Sigmoid colon (tissue), 7 donors: ENCODE measurements around the gene NPAS1. TPM values are rescaled to one million over a fixed set of nuclear protein-coding genes. Genes with fewer than 3 reads are reported as not detected.

Source experiments
- DNase-seq: peaks from one replicate; pipeline ENCODE4 v3.0.0-alpha.2; 2019
- H3K27ac ChIP-seq, 4 donors: fragments of 200-600 bp; sonication (generic); one replicate each; pipeline ENCODE4 v1.5.1; 2016 to 2019; ENCODE audit warnings: mild to moderate bottlenecking in 1 of 4
- H3K27me3 ChIP-seq, 3 donors: fragments of 200-600 bp; sonication (generic); one replicate each; pipeline ENCODE4 v1.5.1; 2019; ENCODE audit warnings: mild to moderate bottlenecking in 1 of 3
- H3K36me3 ChIP-seq, 4 donors: fragments of 200-600 bp; sonication (generic); one replicate each; pipeline ENCODE4 v1.5.1; 2016 to 2019
- H3K4me1 ChIP-seq, 4 donors: fragments of 200-600 bp; sonication (generic); one replicate each; pipeline ENCODE4 v1.5.1; 2017 to 2019
- H3K4me3 ChIP-seq, 4 donors: fragments of 200-600 bp; sonication (generic); one replicate each; pipeline ENCODE4 v1.5.1; 2017 to 2019; ENCODE audit warnings: mild to moderate bottlenecking in 2 of 4, moderate library complexity in 1 of 4
- H3K9me3 ChIP-seq, 4 donors: fragments of 200-600 bp in 3 of 4; sonication (generic) in 3 of 4; one replicate each; pipeline versions ENCODE4 v1.5.1 to v1.6.1; 2013 to 2019
- EP300 ChIP-seq, 4 donors: sonication (generic); formaldehyde crosslinking; IDR thresholded peaks; one replicate each; pipeline ENCODE4 v1.6.1; 2017; ENCODE audit warnings: antibody characterized with exemption in 4 of 4
- POLR2A ChIP-seq, 2 donors: fragments of 450-650 bp; IDR thresholded peaks; one replicate each; pipeline ENCODE4 v1.6.1; 2016; ENCODE audit warnings: antibody characterized with exemption in 2 of 2, mild to moderate bottlenecking in 2 of 2, moderate library complexity in 2 of 2
- POLR2AphosphoS5 ChIP-seq, 4 donors: sonication (generic); formaldehyde crosslinking; IDR thresholded peaks; one replicate each; pipeline ENCODE4 v1.6.1; 2017; ENCODE audit warnings: antibody characterized with exemption in 4 of 4
- WGBS, 2 donors: extraction: QIAGEN DNeasy Blood & Tissue Kit; methylation state at CpG; one replicate each; pipeline ENCODE4 v1.1.7; 2013; 5-methylcytosine and 5-hydroxymethylcytosine counted together
- intact Hi-C: fragments of 100-400 bp; cut with DNase I; formaldehyde crosslinking; loops from one replicate; pipeline ENCODE4 v1.15.1; 2023
- polyA plus RNA-seq, 3 donors: library from polyadenylated mRNA; stranded (reverse); fragments of 200-250 nt; gene quantifications; one replicate each; pipeline ENCODE4 v1.2.3, GENCODE V29; 2013
- total RNA-seq, 4 donors: library from RNA; depleted of rRNA; stranded (reverse); fragments of >200 nt; gene quantifications; one replicate each; pipeline ENCODE4 v1.1.0, GENCODE V29; 2016
- TF ChIP-seq, protein P1 (sequence below), 4 experiments: fragments of 450-650 bp in 3 of 4; fragments of 200-600 bp in 1 of 4; IDR thresholded peaks; one replicate each; pipeline ENCODE4 v1.5.1; 2016 to 2019; ENCODE audit warnings: antibody characterized with exemption in 4 of 4, mild to moderate bottlenecking in 3 of 4, moderate library complexity in 2 of 4
- donor health status: healthy with polysubstance abuse.
- donor health status: Bipolar disorder and iron deficiency.
- donor health status: healthy.

The NPAS1 gene
- total and polyA plus RNA-seq, 7 donors, result 0.28 to 1.4 (median 0.85) TPM; not detected in 3

DNA sequence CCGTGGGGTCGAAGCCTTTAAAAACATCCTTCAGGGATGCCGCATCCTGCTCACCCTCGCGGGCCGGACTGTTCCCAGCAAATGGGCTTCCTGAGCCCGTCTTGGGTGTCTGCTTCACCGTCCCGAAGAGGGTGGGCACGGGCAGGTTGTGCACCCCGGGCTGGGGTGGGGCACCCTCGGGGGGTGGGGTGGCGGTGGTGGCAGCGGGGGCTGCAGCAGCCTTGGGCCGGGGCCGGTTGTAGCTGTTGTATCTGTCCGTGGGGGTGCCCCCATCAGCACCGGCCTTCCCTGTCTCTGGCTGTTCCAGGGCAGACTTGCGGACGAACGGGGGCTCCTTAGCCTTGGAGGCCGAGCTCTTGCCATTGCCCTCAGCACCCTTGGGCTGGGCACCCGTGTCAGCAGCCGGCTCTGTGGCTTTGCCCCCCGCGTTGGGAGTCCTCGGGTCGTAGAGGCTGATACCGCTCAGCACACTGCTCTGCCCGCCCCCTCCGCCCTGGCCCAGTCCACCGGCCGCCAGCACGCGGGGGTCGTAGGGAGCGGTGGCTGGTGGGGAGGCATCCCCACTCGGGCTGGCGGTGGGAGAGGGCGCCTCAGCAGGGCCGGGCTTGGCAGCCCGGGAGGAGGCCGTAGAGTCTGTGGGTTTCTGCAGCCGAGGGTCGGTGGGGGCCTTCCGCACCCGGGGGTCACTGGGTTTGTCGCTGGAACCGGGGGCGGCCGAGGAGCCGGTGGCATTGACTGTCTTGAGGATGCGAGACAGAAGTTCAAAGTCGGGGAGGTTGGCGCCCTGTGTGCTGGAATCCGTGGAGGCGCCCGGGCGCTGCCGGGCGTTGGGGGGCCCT lies 47.0 kb downstream of the NPAS1 start:
- TF ChIP-seq, protein P1, sequence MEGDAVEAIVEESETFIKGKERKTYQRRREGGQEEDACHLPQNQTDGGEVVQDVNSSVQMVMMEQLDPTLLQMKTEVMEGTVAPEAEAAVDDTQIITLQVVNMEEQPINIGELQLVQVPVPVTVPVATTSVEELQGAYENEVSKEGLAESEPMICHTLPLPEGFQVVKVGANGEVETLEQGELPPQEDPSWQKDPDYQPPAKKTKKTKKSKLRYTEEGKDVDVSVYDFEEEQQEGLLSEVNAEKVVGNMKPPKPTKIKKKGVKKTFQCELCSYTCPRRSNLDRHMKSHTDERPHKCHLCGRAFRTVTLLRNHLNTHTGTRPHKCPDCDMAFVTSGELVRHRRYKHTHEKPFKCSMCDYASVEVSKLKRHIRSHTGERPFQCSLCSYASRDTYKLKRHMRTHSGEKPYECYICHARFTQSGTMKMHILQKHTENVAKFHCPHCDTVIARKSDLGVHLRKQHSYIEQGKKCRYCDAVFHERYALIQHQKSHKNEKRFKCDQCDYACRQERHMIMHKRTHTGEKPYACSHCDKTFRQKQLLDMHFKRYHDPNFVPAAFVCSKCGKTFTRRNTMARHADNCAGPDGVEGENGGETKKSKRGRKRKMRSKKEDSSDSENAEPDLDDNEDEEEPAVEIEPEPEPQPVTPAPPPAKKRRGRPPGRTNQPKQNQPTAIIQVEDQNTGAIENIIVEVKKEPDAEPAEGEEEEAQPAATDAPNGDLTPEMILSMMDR (IDR thresholded peaks at IDR 0.05), result no peak
- TF ChIP-seq POLR2AphosphoS5 (IDR thresholded peaks at IDR 0.05), result no peak
- no peak for TF ChIP-seq EP300 (IDR thresholded peaks at IDR 0.05)
- no peak for TF ChIP-seq POLR2A (IDR thresholded peaks at IDR 0.05)
- Histone ChIP-seq H3K27ac (no peak overlapping the region), H3K4me3 (no peak overlapping the region), H3K9me3 (no peaks in the 10 kb centered on the region), H3K4me1 (no peaks in the 10 kb centered on the region), H3K27me3 (no peaks in the 10 kb centered on the region), H3K36me3 (peaks cover 13 to 70% (median 40%) of the 10 kb centered on the region in 4 donors)
- no peak for DNase-seq
- 92 to 94% methylated on average over 61 of the region's 61 CpGs for WGBS, 2 donors
- intact Hi-C loops, result no loop called here

DNA sequence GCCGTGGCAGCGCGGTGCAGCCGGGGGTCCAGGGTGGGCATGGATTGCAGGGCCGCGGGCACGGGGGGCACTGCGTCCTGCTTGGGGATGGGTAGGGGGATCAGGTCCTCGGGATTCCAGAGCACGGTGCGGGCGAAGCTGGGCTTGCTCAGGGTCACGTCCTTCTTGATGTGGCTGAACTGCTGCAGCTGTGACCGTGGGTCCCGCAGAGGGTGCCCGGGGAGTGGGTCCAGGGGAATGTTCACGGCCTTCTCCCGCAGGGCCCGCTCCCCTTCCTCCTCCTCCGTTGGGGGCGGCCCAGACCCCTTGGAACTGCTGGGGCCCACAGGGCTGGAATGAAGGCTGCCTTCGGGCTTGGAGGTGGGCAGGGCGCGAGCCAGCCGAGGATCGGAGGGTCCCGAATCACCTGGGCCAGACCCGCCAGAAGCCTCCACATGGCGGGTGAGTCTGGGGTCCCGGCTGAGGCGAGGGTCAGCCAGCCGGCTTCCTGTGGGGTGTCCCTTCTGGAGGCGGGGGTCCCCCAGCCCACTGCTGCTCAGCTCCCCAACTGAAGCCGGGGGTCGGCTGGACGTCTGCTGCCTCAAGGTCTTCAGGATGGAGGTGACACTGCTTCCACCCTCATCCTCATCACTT lies 47.7 kb downstream of the NPAS1 start:
- Histone ChIP-seq H3K4me3 (no peak overlapping the region), H3K36me3 (peaks cover 13 to 77% (median 47%) of the 10 kb centered on the region in 4 donors), H3K9me3 (no peaks in the 10 kb centered on the region), H3K27ac (no peak overlapping the region), H3K4me1 (no peaks in the 10 kb centered on the region), H3K27me3 (no peaks in the 10 kb centered on the region)
- 94 to 96% methylated on average over 36 of the region's 36 CpGs for WGBS, 2 donors
- intact Hi-C loops, result no loop called here
- TF ChIP-seq POLR2AphosphoS5 (IDR thresholded peaks at IDR 0.05), result no peak
- no peak for TF ChIP-seq EP300 (IDR thresholded peaks at IDR 0.05)
- TF ChIP-seq POLR2A (IDR thresholded peaks at IDR 0.05), result no peak
- TF ChIP-seq, protein P1 (IDR thresholded peaks at IDR 0.05), result no peak
- DNase-seq, result no peak

DNA sequence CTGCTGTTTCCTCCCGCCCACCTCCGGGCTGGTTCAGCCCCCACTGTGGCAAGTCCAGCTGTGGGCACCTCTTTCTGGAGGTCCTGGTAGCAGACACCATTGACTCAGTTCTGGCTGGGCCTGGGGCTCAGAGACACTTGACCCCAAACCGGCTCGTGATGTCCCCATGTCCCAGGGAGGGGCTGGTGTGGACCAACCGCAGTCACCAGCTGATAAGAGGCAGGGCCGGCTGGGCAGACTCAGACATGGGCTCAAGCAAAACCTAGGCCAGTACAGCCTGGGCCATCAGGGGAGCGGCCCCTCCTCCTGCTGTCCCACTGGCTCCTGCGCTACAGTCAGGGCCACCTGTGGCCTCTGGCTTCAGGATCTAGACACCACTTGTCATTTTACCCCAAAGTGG lies 48.6 kb downstream of the NPAS1 start:
- H3K4me1 ChIP-seq, result no peaks in the 10 kb centered on the region
- no peak for TF ChIP-seq POLR2AphosphoS5 (IDR thresholded peaks at IDR 0.05)
- TF ChIP-seq, protein P1 (IDR thresholded peaks at IDR 0.05), result no peak
- TF ChIP-seq EP300 (IDR thresholded peaks at IDR 0.05), result no peak
- TF ChIP-seq POLR2A (IDR thresholded peaks at IDR 0.05), result no peak
- 82 to 88% methylated on average over 8 of the region's 8 CpGs for WGBS, 2 donors
- H3K36me3 ChIP-seq, result peaks cover 13 to 86% (median 51%) of the 10 kb centered on the region in 4 donors
- H3K27me3 ChIP-seq, result no peaks in the 10 kb centered on the region
- no peak for DNase-seq
- no peaks in the 10 kb centered on the region for H3K9me3 ChIP-seq
- no peak overlapping the region for H3K27ac ChIP-seq
- intact Hi-C loops, result no loop called here
- H3K4me3 ChIP-seq, result no peak overlapping the region

DNA sequence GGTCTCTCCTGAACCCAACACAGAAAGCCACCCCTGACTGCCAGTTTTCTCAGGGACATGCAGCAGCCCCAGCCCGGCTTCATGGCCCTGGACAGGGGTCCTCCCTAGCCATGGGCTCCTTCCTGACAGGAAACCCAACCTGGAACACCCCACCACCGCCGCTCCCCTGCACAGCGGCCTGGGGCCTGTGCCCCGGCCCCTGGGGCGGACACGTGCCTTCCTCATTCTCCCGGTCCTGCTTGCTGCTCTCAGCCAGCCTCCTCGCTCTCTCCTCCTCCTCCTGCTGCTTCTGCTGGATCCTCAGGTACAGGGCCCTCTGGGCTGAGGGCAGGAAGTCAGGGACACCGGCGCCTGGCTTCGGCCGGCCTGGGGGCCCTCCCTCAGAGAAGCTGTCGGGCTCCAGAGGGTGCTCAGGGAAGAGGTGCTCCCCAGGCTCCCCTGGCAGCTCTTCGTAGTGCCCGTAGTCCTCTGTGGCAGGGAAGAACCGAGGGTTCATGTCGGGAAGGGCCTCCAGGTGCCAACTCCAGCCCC lies 49.3 kb downstream of the NPAS1 start:
- Histone ChIP-seq H3K27ac (no peak overlapping the region), H3K36me3 (peaks cover 13 to 93% (median 51%) of the 10 kb centered on the region in 4 donors), H3K27me3 (no peaks in the 10 kb centered on the region), H3K4me3 (no peak overlapping the region), H3K4me1 (no peaks in the 10 kb centered on the region), H3K9me3 (no peaks in the 10 kb centered on the region)
- WGBS, 2 donors, result 91 to 94% methylated on average over 18 of the region's 18 CpGs
- intact Hi-C loops, result no loop called here
- TF ChIP-seq POLR2A (IDR thresholded peaks at IDR 0.05), result no peak
- TF ChIP-seq POLR2AphosphoS5 (IDR thresholded peaks at IDR 0.05), result no peak
- TF ChIP-seq, protein P1 (IDR thresholded peaks at IDR 0.05), result no peak
- TF ChIP-seq EP300 (IDR thresholded peaks at IDR 0.05), result no peak
- DNase-seq, result no peak
